ENCODE measurements around the gene PTPRN2. TPM values are rescaled to one million over a fixed set of nuclear protein-coding genes. Genes with fewer than 3 reads are reported as not detected.

The PTPRN2 gene
- total and polyA plus RNA-seq, 8 donors = 4.9 to 136 (median 46.8) TPM

DNA sequence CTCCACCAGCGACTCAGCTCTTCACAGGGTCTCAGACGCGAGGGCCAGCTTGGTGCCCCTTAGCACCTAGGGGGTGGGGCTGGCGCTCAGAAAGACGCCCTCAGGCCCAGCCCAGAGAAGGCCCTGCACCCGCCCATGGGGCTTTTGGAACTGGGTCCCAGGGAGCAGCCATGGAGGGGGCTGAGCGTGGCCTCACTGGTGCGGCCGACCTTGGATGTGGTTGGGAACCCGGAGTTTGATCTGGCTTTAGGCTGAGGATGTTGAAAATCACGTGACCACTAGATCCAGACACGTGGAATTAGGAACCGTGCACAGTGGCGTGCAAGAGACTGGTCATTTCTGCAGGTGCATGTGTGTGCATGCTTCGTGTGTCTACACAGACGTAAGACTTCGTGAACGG is 1065.4 kb downstream of the PTPRN2 start:
- Histone ChIP-seq H3K4me1 (no peaks in the 10 kb centered on the region), H3K9me3 (peaks cover 0 to 4% (median 0%) of the 10 kb centered on the region in 4 donors), H3K27me3 (peaks cover 0 to 38% (median 6%) of the 10 kb centered on the region in 3 donors), H3K4me3 (no peak overlapping the region), H3K36me3 (no peaks in the 10 kb centered on the region), H3K27ac (no peak overlapping the region)
- TF ChIP-seq CTCF (IDR thresholded peaks at IDR 0.05) (no peak), EP300 (IDR thresholded peaks at IDR 0.05) (no peak), POLR2AphosphoS5 (IDR thresholded peaks at IDR 0.05) (no peak), POLR2A (IDR thresholded peaks at IDR 0.05) (no peak)
- intact Hi-C loops (cut with DNase I; ENCODE audit: low total_unique reads) = no loop called here
- DNase-seq = peak in 1 of 2 donors; percentile 20
- 87 to 90% (median 88%) methylated on average over 14 to 18 of the region's 18 CpGs for WGBS, 5 donors

- intact Hi-C loops (cut with DNase I; ENCODE audit: low total_unique reads) = no loop called here
- H3K27ac ChIP-seq = no peak overlapping the region
- no peaks in the 10 kb centered on the region for H3K36me3 ChIP-seq
- 82 to 92% (median 88%) methylated on average over 18 of the region's 18 CpGs for WGBS, 5 donors
- no peak for TF ChIP-seq POLR2A (IDR thresholded peaks at IDR 0.05)
- TF ChIP-seq CTCF (IDR thresholded peaks at IDR 0.05) = no peak
- TF ChIP-seq POLR2AphosphoS5 (IDR thresholded peaks at IDR 0.05) = no peak
- no peak for TF ChIP-seq EP300 (IDR thresholded peaks at IDR 0.05)
- no peak overlapping the region for H3K4me3 ChIP-seq
- H3K27me3 ChIP-seq = peaks cover 0 to 42% (median 6%) of the 10 kb centered on the region in 3 donors
- H3K4me1 ChIP-seq = no peaks in the 10 kb centered on the region
- DNase-seq = no peak
- peaks cover 0 to 3% (median 0%) of the 10 kb centered on the region in 4 donors for H3K9me3 ChIP-seq
Observed at GRCh38 chr7:157521752-157522151, 1065.9 kb downstream of the PTPRN2 start.

DNA sequence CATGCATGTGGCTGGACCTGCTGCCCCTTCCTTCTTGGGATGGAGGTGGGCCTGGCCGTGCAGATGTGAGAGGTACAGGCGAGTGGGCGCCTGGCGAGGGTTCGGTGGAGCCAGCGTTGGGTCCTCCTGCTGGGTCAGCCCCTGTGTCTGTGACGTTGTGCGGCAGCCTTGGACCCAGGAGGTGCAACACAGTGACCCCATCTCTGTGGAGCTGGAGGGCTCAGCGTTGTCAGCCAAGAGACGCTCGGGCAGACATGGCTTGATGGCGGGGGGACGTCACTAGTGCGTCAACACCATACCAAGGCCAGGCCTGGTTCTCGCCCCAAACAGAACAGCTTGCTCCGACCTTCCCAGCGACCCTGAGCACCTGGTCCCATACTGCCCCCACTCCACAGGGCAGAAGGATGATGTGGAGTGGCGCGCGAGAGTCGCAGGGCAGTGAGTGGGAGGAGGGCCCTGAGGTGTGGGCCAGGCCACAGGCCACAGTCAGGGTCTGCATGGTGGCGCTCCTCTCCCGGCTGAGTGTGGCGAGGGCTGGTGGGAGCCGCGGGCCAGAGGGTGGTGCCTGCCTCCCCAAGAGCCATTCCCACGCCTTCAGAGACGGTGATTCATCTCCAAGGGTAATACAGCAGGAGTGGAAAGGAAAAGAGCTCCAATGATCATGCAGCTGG is 1066.4 kb downstream of the PTPRN2 start:
- H3K4me1 ChIP-seq = no peaks in the 10 kb centered on the region
- DNase-seq = peak in 1 of 2 donors; percentile 16
- no peak for TF ChIP-seq POLR2A (IDR thresholded peaks at IDR 0.05)
- TF ChIP-seq EP300 (IDR thresholded peaks at IDR 0.05) = no peak
- TF ChIP-seq POLR2AphosphoS5 (IDR thresholded peaks at IDR 0.05) = no peak
- TF ChIP-seq CTCF (IDR thresholded peaks at IDR 0.05) = no peak
- peaks cover 0 to 3% (median 0%) of the 10 kb centered on the region in 4 donors for H3K9me3 ChIP-seq
- no peaks in the 10 kb centered on the region for H3K36me3 ChIP-seq
- H3K4me3 ChIP-seq = no peak overlapping the region
- H3K27me3 ChIP-seq = peaks cover 0 to 47% (median 6%) of the 10 kb centered on the region in 3 donors
- intact Hi-C loops (cut with DNase I; ENCODE audit: low total_unique reads) = no loop called here
- no peak overlapping the region for H3K27ac ChIP-seq
- WGBS, 5 donors = 92 to 97% (median 93%) methylated on average over 26 to 28 of the region's 28 CpGs

DNA sequence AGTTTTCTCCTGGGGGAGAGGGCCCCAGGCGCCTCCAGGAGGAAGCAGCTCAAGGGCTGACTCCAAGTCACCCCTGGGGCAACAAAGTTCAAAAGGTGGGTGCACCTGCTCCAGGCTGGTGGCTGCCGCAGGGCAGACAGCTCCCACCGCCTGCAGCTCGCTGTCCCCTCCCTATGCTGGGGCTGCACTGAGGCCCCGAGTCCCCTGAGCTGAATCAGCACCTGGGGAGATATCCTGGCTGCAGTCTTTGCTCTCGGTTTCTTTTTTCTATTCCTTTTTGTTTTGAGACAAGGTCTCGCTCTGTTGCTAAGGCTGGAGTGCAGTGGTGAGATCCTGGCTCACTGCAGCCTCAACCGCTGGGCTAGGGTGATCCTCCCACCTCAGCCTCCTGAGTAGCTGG is 1067.4 kb downstream of the PTPRN2 start:
- 55 to 68% (median 61%) methylated on average over 8 of the region's 8 CpGs for WGBS, 5 donors
- TF ChIP-seq POLR2A (IDR thresholded peaks at IDR 0.05) (no peak), POLR2AphosphoS5 (IDR thresholded peaks at IDR 0.05) (no peak), CTCF (IDR thresholded peaks at IDR 0.05) (no peak), EP300 (IDR thresholded peaks at IDR 0.05) (no peak)
- Histone ChIP-seq H3K27me3 (peaks cover 0 to 55% (median 9%) of the 10 kb centered on the region in 3 donors), H3K27ac (no peak overlapping the region), H3K9me3 (no peaks in the 10 kb centered on the region), H3K36me3 (no peaks in the 10 kb centered on the region), H3K4me3 (no peak overlapping the region), H3K4me1 (no peaks in the 10 kb centered on the region)
- DNase-seq = no peak
- intact Hi-C loops (cut with DNase I; ENCODE audit: low total_unique reads) = no loop called here
